GM18507 (cell line): ENCODE data around the gene MYRIP.
"Not testable (repeated sequence)": the region's sequence is repeated elsewhere in the genome, so short reads cannot be mapped to it uniquely, and the experiment has no call there.

Experiments used
- DNase-seq: peaks from one replicate; pipeline ENCODE4 v3.0.0; 2011; ENCODE audit warnings: low read depth; ENCODE audit not compliant: insufficient read length; ENCODE audit errors: extremely low spot score
- FAIRE-seq: peaks from 2 replicates; lab custom pipeline; 2011; peaks lifted over from hg19 to GRCh38; lab: Jason Lieb, UNC

Gene MYRIP

GRCh38 chr3:40102182-40102581 lies 292.8 kb downstream of the MYRIP start:
- DNase-seq (no peak), FAIRE-seq (no peak)

- FAIRE-seq (no peak), DNase-seq (no peak)
Measured at GRCh38 chr3:40103829-40104228, 294.4 kb downstream of the MYRIP start.

GRCh38 chr3:40104441-40104840 lies 295.0 kb downstream of the MYRIP start:
- DNase-seq = no peak
- no peak for FAIRE-seq

- no peak for FAIRE-seq
- no peak for DNase-seq
Measured at GRCh38 chr3:40108643-40109042, 299.2 kb downstream of the MYRIP start.

- FAIRE-seq (no peak), DNase-seq (no peak)
Measured at GRCh38 chr3:40109641-40110490, 300.5 kb downstream of the MYRIP start.

- FAIRE-seq = no peak
- no peak for DNase-seq
Measured at GRCh38 chr3:40116478-40117177, 307.2 kb downstream of the MYRIP start.

GRCh38 chr3:40118091-40118490 lies 308.7 kb downstream of the MYRIP start:
- DNase-seq (no peak), FAIRE-seq (no peak)

GRCh38 chr3:40120067-40120692 lies 310.8 kb downstream of the MYRIP start:
- no peak for DNase-seq
- FAIRE-seq = no peak

GRCh38 chr3:40120806-40121205 lies 311.4 kb downstream of the MYRIP start:
- DNase-seq = no peak
- FAIRE-seq = no peak

- no peak for FAIRE-seq
- no peak for DNase-seq
Measured at GRCh38 chr3:40124918-40125317, 315.5 kb downstream of the MYRIP start.

- DNase-seq (no peak), FAIRE-seq (no peak)
Measured at GRCh38 chr3:40128166-40128565, 318.8 kb downstream of the MYRIP start.

- DNase-seq = no peak
- FAIRE-seq = no peak
Measured at GRCh38 chr3:40129510-40129909, 320.1 kb downstream of the MYRIP start.

GRCh38 chr3:40129981-40130380 lies 320.6 kb downstream of the MYRIP start:
- FAIRE-seq (no peak), DNase-seq (no peak)

GRCh38 chr3:40130721-40131120 lies 321.3 kb downstream of the MYRIP start:
- FAIRE-seq (no peak), DNase-seq (no peak)

- not testable (repeated sequence) for FAIRE-seq, DNase-seq
Measured at GRCh38 chr3:40133886-40134575, 324.6 kb downstream of the MYRIP start.

GRCh38 chr3:40137591-40138295 lies 328.3 kb downstream of the MYRIP start:
- DNase-seq (no peak), FAIRE-seq (no peak)

GRCh38 chr3:40143283-40144090 lies 334.1 kb downstream of the MYRIP start:
- FAIRE-seq (no peak), DNase-seq (no peak)

- DNase-seq (no peak), FAIRE-seq (no peak)
Measured at GRCh38 chr3:40148827-40149226, 339.4 kb downstream of the MYRIP start.
